GM12872 (cell line): ENCODE measurements around the gene NTRK3.

Source experiments
- TF ChIP-seq, protein P1 (sequence below): IDR thresholded peaks from 3 replicates; pipeline ENCODE4 v1.5.1; 2011; ENCODE audit warnings: low read depth, mild to moderate bottlenecking, low read length, moderate library complexity; ENCODE audit not compliant: insufficient read depth

The NTRK3 gene

GRCh38 chr15:87924433-87924832 lies 332.1 kb downstream of the NTRK3 start:
- TF ChIP-seq, protein P1, sequence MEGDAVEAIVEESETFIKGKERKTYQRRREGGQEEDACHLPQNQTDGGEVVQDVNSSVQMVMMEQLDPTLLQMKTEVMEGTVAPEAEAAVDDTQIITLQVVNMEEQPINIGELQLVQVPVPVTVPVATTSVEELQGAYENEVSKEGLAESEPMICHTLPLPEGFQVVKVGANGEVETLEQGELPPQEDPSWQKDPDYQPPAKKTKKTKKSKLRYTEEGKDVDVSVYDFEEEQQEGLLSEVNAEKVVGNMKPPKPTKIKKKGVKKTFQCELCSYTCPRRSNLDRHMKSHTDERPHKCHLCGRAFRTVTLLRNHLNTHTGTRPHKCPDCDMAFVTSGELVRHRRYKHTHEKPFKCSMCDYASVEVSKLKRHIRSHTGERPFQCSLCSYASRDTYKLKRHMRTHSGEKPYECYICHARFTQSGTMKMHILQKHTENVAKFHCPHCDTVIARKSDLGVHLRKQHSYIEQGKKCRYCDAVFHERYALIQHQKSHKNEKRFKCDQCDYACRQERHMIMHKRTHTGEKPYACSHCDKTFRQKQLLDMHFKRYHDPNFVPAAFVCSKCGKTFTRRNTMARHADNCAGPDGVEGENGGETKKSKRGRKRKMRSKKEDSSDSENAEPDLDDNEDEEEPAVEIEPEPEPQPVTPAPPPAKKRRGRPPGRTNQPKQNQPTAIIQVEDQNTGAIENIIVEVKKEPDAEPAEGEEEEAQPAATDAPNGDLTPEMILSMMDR: no peak

DNA sequence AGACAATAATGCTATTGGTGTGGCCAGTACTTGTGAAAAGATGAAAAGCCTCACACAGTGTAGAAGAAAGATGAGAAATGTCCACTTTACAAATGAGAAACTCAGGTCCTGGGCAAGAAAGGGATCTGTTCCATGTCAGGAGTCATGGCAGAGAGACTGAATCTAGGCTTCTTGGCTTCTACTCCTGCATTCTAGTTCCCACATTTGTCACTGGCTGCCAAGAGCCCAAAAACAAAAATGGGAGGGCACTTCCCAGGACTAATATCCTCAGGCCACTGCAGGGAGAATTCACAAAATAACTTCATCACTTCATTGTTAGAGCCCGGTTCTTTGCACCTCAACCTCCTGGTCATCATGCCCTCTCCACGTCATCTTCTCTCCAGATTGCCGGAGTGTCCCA lies 337.5 kb downstream of the NTRK3 start:
- TF ChIP-seq, protein P1: no peak

DNA sequence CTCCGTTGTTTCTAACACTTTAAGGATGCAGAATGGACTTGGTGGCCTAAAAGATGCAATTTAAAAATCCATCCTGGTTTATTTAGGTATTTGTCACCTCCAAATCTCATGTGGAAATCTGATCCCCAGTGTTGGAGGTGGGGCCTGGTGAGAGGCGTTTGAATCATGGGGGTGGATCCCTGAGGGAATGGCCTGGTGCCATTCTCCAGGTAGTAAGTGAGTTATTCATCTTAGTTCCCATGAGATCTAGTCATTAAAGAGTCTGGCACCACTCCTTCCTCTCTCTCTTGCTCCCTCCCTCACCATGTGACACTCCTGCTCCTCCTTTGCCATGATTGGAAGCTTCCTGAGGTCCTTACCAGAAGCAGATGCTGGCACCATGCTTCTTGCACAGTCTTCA lies 339.1 kb downstream of the NTRK3 start:
- TF ChIP-seq, protein P1: no peak

- TF ChIP-seq, protein P1: no peak
These were observed 340.3 kb downstream of the NTRK3 start for GRCh38 chr15:87916208-87916607.

GRCh38 chr15:87910301-87910700 lies 346.2 kb downstream of the NTRK3 start:
- TF ChIP-seq, protein P1: no peak

- TF ChIP-seq, protein P1: no peak
These were observed 348.7 kb downstream of the NTRK3 start for GRCh38 chr15:87907676-87908446.

DNA sequence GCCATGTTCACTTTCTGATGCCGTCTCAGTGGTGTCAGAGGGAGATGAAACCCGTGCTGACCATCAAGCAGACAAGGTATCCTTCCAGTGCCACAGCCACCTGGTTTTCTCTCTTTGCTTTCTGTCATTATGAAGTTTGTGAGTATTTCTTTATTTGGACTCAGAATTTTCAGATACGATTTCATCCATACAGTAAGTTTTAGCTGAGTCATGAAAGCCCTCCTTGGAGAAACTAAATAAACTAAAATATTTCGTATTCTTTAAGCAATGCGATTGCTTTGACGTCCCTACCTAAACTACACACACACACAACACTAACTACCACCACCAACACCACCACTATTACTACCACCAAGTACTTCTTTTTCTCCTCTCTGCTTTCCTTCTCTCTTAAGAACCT lies 350.1 kb downstream of the NTRK3 start:
- TF ChIP-seq, protein P1: no peak
